Umbilical cord (tissue), 2 donors: Measurements from ENCODE around the gene TGFBR3. TPM values are rescaled to one million over a fixed set of nuclear protein-coding genes. Genes with fewer than 3 reads are reported as not detected.
"Not testable (repeated sequence)": the region's sequence is repeated elsewhere in the genome, so short reads cannot be mapped to it uniquely, and the experiment has no call there.

Experiments
- DNase-seq: peaks from one replicate; pipeline ENCODE4 v3.0.0-alpha.2; 2015; ENCODE audit warnings: low spot score
- total RNA-seq: library from RNA; depleted of rRNA; stranded (reverse); fragments of >200 nt; gene quantifications from one replicate; pipeline ENCODE4 v1.2.3, GENCODE V29; 2014; ENCODE audit warnings: low replicate concordance; ENCODE audit not compliant: insufficient read depth

TGFBR3 gene
- total RNA-seq, 1 donor from 2014 or later = 24.1 TPM

DNA sequence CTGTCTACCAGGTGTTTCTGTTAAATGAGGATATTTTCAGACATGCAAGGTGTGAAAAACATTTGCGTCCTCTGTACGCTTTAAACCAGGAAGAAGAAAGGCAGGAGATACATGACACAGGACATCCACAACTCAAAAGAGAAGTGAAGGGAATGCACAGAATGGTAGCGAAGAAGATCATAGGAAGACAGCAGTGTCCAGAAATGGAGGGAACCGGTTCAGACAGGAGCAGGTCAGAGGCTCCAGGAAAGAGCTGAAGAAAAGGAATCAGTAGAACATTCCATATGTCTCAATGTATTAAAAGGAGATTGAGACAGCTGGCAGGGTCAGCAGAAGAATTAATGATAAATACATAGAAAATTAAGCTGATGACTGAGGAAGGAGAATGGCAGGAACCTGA lies 194.4 kb downstream of the TGFBR3 start:
- DNase-seq = no peak

DNA sequence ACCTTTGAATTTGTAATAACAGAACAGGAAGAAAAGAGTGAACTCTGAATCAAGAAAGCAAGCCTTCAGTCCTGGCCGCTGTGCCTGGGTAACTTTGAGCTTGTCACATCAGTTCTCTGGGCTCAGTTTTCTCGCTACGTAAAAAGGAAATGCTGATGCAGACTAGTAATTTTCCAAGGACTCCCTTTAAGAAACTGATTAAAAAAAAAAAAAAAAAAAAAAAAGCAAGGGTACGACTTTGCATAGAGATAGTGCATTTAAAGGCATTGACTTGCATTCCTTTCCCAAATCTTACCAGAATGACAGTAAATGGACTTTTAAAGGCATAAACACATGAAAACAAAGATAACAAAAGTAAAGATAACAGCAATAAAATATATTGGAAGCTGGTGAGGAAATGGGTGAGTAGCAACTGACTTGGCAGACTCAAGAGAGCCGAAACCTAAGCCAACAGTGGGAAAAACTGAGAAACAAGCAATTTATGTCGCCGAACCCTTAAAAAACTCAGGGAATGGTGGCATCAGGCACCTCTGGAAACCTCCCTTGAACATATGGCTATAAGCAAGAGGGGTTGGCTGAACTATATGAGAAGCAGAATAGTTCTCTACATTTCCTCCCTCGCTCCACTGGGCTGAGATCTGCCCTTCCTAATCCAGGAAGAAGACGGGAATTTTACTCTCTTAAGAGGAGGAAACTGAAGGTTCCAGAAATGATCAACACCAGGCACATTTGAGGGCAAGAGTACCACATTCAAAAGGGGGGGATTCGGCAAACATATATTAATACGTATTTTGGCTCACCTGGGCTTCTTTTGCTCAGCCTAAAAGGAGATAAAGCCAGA lies 196.1 kb downstream of the TGFBR3 start:
- DNase-seq = peak; percentile 70

DNA sequence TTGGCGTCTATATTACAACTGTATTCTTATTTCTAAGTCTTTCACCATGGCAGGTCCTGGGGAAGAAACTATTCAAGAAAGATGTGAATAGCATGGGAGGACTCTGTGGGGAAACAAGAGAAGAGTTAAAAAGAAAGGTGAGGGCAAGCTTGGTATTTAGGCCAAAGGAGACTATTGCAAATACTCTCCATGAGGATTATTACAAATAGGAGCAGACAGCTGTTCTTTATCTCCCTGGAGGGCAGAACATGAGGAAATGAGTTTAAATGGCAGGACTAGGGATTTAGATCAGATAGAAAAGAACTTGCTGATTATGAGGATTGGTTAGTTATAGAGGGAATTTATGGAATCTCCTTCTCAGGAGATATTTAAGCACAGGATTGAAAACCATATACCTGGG lies 198.5 kb downstream of the TGFBR3 start:
- DNase-seq = peak; percentile 42

DNA sequence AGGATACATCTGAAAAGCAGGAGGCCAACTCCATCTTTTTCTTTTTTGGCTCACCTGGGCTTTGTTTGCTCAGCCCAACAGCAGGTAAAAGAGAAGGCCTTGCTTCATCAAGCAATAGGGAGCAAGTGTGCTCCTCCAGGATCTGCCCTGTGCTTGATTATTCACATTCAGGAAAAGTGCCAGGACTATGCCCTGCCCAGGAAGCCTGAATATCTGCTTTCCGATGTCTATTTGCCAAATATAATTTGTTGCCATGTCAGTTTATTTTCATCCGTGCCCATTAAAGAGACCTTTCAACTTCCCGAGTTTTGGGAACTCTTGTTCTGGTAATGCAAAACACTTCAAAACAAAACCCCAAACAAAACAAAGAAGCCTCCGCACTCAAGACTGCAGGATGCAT lies 200.0 kb downstream of the TGFBR3 start:
- no peak for DNase-seq

DNA sequence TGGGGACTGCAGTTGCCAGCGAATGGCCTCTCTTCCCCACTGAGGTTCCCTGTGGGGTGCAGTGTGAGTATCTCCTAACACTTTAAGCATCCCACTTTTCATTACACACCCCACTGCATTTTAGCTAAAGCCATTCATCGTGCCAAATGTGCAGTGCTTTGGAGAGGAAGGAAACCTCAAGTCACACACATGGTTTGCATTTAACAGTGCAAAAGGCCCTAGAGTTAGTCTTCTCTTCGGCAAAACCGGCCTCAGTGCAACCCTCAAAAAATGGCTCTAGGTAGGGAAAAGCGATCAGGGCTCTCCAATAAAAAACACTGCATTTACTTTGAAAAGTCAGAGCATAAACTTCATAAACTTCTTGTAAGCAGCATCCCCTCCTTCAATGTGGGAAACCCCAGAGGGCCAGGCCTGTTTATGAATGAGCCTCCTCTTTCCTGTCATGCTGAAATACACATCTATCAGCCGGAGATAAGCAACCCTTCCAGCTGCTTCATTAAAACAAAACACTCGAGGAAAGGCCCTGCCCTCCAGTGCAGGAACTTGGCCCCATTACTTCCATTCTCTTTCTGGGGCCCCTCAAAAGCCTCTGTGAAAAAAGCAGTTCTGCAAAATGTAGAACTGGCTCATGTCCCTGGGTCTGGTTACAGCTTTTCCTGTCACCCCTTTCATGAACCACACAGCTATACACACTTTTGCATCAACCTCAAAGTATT lies 201.3 kb downstream of the TGFBR3 start:
- DNase-seq = peak; percentile 51

DNA sequence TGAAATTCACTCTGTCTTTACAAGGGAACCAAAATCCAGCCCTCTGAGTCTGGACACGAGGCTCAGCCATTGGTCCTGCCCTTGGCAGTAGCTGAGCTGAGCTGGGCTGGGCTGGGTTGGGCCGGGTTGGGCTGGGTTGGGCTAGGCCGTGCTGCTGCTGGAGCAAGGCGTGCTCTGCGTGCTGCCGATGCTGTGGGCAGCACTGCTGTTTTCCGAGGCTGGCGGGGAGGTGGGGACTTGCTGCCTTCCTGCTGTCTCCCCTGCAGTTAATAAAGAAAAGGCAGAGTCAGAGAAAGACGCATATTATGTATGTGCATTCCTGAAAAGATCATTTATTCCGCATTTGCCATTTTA lies 202.4 kb downstream of the TGFBR3 start:
- DNase-seq = peak; percentile 31

DNA sequence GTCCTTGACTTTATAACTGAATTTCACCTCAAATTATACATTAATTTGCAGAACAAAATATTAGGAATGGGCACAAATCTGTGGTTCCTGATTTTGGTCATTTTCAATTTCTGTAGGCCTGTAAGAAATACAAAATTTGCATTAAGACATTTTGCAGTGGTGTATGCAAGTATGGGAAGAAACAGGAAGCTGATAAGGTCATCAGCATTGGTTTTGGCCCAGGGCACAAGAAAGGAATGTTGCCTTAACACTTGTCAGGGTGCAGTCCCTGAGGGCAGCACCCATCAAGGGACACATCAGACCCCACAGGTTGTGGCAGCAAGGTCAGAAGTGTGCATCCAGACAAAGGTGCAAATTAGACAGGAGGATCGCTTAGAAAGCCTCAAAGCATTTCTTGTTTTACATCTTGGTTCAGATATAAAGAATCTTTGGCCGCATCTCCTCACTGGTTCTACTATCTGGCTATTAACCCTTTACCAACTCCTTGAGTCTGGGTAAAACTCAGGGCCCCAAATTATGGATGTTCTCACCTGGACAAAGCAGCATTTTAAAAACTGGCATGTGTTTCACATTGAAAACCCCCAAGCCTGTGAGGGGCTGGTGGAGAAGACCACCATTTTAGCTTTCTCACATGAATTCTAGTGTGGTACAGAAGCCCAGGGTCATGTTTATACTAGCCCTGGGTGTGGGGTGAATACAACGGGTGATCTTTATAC lies 202.9 kb downstream of the TGFBR3 start:
- no peak for DNase-seq

DNA sequence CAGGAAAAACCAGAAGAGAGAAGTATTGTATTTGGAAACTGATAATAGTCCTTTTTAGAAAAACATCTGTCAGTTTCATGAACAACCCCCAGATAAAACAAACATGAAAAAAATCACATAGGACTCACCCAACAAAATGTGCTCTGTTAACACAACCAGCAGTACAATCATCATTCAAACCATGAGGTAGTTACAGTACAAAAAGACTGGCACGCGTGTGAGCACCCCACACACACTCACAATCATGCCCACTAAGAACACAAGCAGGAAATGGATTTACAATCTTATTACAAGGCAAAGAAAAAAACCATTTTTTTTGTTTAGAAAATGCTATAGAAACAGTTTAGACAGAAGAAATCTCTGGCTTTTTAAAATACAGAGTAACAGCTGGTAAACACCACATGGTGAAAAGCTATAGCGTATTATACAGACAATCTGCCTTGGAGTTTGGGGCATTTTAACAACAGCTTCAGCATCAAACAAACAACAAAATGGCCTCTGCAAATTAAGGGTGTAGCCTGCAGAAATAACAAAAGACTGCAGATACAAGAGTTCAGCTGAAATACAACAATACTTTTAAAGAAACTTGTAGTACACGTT lies 205.3 kb downstream of the TGFBR3 start:
- no peak for DNase-seq

DNA sequence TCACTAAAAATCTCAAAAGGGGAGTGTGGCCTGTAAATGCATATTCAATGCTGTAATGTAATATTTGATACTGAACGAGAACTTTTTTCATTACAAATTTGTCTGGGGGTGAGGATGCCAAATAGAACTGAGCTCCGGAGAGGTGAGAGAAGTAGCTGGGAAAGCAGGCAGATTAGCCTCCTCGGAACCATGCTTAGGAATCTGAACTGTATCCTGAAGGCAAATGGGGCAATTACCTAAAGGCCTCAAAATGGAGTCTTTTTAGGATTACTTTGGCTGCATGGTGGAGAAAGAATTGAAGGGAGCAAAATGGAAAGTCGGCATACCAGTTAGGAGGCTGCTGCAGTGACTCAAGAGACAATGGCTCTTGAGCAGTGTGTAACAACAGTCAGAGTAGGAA lies 206.5 kb downstream of the TGFBR3 start:
- DNase-seq = no peak

DNA sequence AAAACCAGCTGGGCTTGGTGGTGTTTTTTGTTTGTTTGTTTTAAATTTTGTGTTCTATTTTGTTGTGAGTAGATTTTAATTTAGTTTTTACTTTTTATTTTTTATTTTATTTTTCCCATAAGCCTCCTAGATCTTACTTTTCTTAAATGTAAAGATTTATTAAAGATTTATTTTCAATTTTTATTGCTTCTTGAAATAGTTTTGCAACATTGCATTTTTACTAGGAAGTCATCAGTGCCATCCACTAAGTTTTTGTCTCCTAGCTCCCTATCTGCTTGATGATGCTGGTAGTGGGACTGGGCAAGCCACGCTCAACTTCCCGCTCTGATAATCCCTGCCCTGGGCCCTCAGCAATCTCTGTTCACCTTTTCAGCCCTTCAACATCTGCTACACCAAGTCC lies 209.9 kb downstream of the TGFBR3 start:
- no peak for DNase-seq

DNA sequence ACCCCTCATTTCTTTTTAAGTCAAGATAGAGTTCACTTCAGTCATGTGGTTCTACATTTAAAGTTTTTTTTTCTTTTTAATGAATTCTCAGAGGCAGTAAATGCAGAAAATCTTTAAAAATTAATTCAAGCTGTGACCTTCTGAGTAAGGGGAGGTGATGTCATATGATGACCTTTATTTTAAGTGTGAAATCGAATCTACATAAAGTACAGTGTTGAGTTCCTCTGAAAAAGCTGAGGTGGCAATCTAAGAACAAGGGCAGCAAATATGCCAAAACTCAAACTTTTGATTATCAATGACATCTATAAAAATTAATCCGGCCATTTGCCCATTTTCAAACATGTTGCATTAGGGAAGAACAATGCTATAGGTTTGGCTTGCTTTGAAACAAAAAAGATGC lies 211.8 kb downstream of the TGFBR3 start:
- no peak for DNase-seq

DNA sequence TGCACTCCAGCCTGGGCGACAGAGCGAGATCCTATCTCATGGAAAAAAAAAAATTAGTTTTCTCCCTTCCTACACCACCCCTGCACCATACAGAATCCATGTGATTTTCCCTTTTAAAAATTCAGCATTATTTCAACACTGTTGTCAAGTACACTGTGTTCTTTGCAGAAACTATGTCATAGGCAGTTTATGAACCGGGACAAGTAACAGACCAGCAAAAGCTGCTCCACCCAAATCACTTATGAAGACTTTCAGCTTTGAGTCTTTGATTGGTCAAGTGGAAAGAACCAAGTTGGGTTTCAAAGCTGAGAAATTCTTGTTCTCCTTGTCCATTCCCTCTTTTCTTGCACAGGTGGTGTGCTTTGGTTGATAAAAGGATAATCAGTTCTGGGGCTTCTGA lies 212.3 kb downstream of the TGFBR3 start:
- no peak for DNase-seq

DNA sequence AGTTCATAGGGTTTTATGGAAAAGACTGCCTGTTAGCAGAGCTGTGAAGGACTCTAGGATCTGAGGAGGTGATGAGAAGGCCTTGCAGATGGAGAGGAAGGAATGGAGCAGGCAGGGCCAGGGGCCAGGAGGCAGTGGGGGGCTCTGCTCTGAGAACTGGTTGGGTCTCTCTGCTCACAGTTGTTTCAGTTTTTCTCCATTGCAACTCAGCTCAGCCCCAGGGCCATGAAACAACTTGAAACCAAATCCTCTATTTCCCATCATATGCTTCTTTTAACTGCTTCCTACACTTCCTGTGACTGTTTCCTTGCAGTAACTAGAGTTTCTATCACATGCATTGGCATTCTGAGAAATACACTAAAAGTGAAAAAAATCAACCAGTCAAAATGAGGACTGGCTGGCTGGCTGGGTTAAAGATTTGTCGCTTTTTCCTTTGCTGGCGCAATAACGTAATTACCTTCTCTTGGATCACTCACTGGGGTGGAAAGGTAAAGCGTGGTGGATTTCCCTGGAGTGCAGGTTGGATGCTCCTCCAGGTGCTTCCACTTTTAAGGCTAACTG lies 213.3 kb downstream of the TGFBR3 start:
- no peak for DNase-seq

DNA sequence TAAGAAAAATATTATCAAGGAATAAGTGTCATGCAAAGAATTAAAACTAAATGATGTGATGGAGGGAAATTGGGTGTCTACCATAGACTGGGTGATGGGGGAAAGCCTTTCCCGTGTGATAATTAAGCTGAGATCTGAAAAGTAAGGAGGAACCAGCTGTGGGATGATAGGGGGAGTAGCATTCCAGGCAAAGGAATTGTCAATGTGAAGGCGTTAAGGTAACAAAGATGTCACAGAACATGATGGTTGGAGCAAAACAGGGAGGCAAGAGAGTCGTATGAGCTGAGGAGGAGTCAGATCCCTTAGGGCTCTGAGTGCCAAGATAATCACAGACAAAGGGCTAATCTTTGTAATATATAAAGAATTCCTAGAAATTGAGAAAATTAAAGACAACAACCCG lies 215.2 kb downstream of the TGFBR3 start:
- no peak for DNase-seq

DNA sequence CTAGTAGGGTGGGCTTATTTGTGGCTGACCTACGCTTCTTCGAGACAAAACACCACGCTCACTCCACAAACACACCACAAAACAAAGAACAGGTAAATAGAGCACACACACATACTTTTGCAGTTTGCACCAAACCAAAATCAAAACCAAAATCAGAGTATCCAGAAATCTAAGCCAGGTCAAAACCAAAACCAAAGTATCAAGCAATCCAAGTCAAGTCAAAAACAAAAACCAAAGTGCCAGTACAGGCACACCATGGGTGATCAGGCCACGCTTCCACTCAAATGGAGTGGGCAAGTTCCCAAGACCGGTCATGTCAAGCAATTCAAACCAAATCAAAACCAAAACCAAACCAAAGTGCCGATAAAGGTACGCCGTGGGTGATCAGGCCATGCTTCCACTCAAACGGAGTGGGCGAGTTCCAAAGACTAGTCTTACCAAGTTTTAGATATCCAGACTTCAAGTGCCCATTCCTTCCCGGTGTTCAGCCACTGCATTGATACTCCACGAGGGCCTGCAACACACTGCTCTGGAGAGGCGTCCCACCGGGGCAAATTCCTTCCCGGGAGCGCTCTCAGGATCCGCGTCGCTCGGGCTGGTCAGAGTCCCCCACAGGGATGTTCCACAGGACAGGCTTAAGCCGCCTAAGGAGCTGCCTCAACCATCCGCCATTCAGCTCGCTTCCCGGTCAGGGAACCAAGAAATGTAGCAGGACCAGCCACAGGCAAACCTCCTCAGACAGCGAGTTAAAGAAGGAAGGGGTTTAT lies 216.2 kb downstream of the TGFBR3 start:
- DNase-seq = no peak

DNA sequence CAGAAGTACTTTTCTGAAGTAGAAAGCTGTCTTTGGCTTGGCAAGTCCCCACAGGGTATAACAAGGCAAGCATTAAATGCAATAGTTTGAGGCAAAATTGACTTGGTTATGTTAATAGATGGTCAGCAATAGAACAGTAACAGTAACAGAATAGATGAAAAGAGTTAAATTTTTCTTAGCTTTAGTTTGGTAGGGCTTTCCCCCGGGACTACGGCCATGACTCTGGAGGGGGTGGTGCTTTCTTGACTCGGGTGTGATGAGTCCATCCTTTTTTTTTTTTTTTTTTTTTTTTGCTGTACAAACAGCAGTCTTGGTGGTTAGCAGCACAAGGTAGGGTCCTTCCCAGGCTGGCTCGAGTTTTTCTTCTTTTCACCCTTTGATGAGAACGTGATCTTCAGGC lies 219.3 kb downstream of the TGFBR3 start:
- DNase-seq = not testable (repeated sequence)

DNA sequence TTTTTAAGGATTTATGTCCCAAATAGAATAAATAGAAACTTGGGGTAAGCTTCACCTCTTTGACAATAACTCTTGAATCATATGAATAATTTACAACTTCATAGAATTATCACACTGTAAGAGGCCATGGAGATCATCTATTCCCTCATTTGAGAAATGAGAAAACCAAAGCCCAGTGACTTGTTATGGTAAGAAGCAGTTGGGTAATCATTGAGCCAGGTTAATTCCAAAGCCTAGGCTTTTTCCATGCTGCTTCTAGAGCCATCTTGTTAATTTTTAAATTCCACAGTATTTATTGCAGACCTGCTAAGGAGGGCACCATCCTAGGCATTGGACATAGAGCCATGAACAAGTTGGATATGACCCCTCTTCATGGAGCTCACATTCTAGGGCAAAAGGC lies 224.8 kb downstream of the TGFBR3 start:
- no peak for DNase-seq

DNA sequence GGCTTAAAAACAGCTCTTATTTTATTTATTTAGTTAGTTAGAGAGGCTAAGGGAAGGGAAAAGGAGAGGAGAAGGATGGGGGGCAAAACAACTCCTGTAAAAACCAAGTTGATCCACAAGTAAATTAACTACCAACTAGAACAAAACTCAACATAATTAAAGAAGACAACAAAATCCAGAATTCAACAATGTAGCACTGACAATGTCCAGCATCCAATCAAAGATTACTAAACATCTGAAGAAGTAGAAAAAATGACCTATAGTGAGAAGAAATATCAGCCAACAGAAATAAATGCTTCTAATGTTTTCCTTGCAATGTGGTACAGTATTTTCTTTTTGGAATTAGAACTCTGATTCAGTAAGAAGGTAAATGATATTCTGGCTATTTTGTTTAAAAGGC lies 225.2 kb downstream of the TGFBR3 start:
- DNase-seq = no peak

DNA sequence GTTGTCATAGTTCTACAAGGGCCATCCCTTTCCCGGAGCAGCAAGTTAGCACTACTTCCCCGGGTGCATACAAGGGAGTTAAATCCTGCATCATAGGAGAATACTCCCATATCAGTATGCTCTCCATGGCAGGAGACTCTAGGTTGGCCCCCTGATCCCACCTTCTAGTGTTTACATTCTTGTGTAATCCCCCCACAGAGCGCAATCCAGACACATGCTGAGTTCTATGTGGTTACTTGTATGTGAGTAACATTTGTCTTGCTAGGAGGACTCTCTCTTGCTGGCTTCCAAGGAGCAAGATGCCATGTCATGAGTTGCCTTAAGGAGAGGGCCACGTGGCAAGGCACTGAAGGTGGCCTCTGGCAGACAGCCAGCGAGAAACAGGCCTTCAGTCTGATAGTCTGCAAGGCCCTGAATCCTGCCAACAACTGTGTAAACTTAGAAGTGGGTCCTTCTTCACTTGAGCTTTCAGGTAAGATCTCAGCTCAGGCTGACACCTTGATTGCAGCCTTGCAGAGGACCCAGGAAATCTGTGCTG lies 230.0 kb downstream of the TGFBR3 start:
- DNase-seq = no peak

DNA sequence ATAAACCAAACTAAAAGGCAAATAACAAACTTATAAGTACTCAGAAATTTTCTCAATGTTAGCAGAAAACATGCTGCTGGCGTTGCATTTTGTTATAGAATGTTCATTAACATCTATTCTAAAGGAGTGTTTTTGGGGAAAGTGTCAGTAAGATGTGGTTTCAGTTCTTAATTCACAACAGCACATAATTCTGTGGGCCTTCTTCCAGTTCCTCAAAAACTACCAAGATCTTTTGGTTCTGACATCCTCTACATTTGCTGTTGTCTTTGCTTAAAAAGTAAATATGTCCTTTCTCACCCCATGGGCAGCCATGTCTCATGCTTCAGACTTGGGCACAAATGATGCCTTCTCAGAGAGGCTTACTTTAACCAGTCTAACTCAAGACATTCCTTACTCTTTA lies 232.8 kb downstream of the TGFBR3 start:
- no peak for DNase-seq

DNA sequence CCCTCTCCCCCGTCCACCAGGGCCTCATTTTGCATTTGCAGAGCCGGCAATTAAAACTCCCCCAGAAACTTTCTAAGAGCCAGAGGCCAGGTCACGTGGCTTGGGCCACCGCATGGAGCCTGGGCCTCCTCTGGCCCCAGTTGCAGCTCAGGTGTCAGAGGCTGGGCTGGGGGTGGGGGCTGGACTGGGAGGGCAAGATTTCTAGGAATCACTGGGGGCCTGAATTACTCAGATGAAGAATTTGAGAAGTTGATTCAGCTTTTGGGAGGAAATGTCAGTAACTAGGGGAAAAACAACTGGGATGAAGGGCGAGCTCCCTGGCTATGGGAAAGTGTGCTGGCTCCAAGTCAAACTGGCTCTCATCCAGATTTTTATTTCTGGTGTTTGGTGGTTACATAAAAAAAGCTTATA lies 234.3 kb downstream of the TGFBR3 start:
- DNase-seq = peak; percentile 50
